ENCODE measurements around the gene MAP4K1.
"Not testable (repeated sequence)": the region's sequence is repeated elsewhere in the genome, so short reads cannot be mapped to it uniquely, and the experiment has no call there.

MAP4K1 gene

DNA sequence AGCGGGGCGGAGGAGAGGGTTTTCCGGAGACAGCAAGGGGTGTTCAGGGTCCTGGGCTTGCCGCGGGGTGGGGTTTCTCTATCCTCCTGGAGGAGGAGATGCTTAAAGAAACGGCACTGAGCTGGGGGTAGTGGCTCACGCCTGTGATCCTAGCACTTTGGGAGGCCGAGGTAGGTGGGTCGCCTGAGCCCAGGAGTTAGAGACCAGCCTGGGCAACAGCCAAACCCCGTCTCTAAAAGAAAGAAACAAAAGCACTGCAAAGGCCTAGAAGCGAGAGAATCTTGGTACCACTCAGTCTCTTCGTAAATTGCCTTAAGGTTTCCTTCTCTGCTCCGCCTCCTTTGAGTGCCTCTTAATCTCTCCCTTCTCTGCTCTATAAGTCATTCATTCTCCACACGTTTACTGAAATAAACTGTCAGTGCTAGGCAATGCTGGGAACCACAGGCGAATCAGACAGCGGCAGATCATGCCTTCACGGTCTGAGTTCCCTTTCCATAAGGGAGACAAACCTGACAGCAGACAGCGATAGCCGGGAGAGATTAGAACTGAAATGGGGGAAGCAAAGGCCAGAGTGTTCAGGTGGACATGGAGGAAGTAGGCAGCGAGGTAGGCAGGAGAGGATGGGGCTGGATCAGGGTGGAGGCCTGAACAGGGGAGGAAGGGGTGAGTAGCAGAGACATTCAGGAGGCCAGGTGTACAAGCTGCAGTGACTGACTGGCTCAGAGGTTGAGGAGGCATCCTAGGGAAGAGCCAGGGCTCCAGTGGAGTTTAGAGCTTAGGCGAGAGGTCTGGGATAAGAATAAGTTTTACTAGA, 1.8 kb upstream of the MAP4K1 start:
- no peak for DNase-seq

- DNase-seq = peak; percentile 98
Measured at GRCh38 chr19:38618590-38619360, 1.0 kb upstream of the MAP4K1 start, which contains the start of gene EIF3K. Gene EIF3K (plus strand): TSS chr19:38619188. CDS start chr19:38619269, 81 bp downstream.

DNA sequence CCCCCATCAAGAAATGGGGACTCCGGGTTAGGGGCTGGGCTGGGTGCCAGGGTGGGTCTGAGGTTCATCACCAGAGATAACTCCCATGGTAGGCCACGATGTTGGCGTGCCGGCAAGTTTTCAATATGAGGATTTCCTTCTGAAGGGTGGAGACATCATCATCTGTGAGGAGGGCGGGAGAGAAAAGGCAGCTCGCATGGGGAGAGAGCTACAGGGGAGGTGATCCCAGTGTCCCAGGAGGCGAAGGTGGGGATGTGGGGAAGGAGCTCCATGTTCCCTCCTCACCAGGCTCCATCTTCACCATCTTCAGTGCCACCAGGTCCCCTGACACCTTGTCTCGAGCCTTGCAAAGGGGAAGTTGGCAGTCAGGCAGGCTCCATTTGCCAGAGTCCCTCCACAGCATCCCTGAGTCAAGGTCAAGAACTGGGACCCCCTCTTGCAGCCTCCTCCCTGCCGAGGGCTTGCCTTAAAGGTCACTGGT, 430 bp downstream of the MAP4K1 start:
- DNase-seq = no peak

GRCh38 chr19:38616265-38616664, 1.5 kb downstream of the MAP4K1 start:
- DNase-seq = no peak

GRCh38 chr19:38615007-38615581, 2.7 kb downstream of the MAP4K1 start:
- DNase-seq = no peak

DNA sequence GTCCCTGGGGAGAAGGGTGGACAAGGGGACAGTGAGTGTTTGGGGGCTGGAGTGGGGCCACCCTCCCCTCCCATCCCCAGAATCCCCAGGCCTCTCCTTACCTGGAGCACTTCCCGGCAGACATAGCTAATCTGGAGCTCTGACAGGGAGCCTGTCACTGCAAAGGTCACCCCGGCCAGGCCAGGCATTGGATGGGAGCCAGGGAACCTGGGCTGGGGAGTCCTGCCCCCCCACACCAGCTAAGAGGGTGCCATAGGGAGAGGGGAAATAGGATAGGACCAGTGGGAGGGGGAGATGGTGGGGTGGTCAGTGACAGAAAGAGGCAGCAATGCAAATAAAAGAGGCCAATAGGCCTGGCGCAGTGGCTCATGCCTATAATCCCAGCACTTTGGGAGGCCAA, 3.5 kb downstream of the MAP4K1 start:
- DNase-seq = no peak

GRCh38 chr19:38606131-38606530, 11.6 kb downstream of the MAP4K1 start:
- no peak for DNase-seq

DNA sequence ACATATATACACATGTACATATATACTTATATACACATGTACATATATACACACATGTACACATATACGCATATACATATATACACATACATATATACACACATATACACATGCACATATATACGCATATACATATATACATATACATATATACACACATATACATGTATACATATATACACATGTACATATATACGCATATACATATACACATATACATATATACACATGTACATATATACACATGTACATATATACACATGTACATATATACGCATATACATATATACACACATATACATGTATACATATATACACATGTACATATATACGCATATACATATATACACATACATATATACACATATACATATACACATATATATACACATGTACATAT, 14.9 kb downstream of the MAP4K1 start:
- DNase-seq = not testable (repeated sequence)

DNA sequence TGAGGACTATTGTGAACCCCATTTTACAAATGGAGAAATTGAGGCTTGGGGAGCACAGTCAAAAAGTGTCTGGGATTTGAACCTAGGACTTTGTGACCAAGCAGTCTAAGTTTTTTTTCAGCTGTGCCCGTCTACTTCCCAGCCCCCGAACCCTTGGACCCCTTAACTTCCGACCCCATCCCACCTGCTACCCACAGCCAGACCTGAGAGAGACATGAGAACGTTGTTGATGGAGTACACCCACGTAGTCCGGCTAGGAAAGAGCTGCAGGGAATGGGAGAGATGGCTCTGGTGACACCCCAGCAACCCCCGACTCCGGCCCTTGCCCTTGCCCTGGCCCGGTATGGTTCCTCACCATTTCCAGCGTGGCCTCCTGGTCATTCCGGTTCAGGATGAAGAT, 18.0 kb downstream of the MAP4K1 start:
- DNase-seq = no peak

DNA sequence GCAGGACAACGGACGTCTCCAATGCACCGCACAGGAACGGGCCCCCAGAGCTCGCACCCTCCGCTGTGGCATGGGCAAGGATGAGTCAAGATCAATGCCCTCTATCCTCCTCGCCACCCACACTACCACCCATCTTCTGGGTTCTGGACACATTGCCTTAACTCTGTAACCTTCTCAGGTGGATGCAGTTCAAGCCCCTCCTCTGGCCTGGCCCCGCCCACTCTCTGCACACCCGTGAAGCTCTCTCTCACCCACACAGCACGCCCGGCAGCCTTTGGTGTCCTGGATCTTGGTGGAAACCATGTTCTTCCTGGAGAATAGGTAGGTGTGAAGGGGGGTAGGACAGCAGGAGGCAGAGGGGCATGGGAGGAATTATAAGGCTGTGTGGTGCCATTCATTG, 20.7 kb downstream of the MAP4K1 start:
- no peak for DNase-seq

DNA sequence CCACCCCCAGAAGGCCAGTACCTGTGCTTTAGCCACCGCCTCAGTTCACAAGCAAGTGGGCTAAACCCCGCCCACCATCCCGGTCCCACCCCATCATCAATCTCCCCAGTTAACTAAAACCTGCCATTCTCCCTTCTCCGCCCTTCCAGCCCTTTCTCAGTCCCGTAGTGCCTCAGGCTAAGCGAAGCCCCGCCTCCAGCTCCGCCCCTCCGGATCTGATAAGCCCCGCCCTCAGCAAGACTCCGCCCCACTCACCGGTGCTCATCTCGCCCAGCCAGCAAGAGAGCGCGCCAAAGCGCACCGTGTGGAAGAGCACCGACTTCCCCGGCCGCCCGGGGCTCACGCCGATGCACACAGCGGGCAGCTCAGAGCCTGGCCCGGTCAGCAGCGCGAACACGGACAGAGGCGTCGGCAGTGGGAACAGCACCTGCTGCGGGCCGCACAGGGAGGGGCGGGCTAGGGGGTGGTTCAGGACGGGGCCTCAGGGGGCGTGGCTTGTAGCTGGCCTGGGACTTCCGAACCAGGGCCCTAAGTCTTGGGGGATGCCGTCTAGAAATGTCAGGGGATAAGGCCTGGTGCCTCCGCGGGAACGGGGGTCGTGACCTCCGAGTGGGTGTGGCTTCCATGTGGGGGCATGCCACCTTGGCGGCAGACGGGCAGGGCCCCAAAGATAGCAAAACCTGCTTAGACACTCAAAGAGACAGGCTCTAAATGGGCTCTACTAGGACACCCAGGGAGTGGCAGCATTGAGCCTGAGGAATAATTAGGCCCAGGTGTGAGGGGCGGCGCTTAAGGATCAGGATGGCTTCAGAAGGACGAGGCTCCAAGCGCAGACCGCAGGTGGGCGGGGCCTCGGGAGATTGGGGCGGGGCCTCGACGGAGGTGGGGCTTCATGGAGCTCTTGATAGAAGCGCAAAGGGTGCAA, 21.4 kb downstream of the MAP4K1 start:
- DNase-seq = peak; percentile 76

- no peak for DNase-seq
Measured at GRCh38 chr19:38592940-38593339, 24.8 kb downstream of the MAP4K1 start.

- no peak for DNase-seq
Measured at GRCh38 chr19:38588041-38588440, 29.7 kb downstream of the MAP4K1 start.

DNA sequence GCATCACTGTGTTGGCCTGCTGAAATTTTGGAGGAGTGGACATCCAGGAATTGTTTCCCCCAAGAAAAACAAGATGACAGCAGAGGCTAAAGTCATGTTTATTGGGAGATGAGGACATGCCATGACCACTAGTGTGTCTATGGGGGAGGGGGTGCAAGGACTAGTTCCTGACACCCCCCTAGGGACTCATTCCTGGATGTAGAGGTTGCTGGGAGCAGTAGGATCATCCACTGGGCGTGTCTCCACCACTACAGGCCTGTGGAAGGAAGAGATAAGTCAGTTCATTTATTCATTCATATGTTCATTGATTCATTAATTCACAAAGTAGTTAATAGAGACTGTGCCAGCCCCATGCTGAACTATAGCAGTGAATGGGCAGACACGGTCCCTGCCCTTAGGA, 30.2 kb downstream of the MAP4K1 start:
- DNase-seq = no peak

DNA sequence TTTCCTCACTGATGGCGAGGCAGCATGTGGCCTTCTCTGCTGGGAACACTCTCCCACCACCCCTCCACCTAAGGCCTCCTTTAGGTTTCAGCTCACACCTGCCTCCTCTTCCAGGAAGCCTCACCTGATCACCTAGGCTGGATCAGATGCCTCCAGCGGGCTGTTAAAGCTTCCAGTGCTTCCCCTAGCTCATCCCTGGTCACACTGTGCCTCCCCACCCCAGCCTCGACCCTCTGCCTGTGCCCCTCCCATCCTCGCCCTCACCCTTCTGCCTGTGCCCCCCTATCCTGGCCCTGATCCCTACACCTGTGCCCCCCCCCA, 33.8 kb downstream of the MAP4K1 start:
- no peak for DNase-seq

- DNase-seq = no peak
Measured at GRCh38 chr19:38583219-38583984, 34.4 kb downstream of the MAP4K1 start.

GRCh38 chr19:38580080-38580479, 37.7 kb downstream of the MAP4K1 start:
- no peak for DNase-seq

DNA sequence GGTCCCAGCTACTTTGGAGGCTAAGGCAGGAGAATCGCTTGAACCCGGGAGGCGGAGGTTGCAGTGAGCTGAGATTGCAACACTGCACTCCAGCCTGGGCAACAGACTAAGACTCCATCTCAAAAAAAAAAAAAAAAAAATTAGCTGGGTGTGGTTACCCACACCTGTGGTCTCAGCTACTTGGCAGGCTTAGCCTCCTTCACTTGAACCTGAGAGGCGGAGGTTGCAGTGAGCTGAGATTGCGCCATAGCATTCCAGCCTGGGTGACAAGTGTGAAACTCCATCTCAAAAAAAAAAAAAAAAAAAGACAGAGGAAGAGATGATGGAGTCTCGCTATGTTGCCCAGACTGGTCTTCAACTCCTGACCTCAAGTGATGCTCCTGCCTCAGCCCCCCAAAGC, 38.4 kb downstream of the MAP4K1 start:
- peak; percentile 32 for DNase-seq

DNA sequence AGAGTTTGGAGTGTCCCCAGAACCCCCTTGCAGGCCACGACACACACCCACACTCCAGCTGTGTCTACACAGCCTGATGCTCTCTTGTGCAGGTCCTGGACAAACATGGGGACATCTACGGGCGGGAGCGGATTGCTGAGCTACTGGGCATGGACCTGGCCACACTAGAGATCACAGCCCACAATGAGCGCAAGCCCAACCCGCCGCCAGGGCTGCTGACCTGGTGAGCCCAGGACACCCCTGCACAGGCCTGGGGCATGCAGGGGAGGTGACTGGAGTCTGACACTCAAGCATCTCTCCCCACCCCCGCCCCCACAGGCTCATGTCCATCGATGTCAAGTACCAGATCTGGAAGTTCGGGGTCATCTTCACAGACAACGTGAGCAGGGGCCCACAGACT, 39.9 kb downstream of the MAP4K1 start:
- DNase-seq = no peak

GRCh38 chr19:38571682-38572081, 46.1 kb downstream of the MAP4K1 start:
- no peak for DNase-seq

- no peak for DNase-seq
Measured at GRCh38 chr19:38569368-38569983, 48.3 kb downstream of the MAP4K1 start.
